ENCODE results near the gene MT1G.
"Not testable (repeated sequence)": the region's sequence is repeated elsewhere in the genome, so short reads cannot be mapped to it uniquely, and the experiment has no call there.

MT1G gene

GRCh38 chr16:56637814-56638750 lies 29.8 kb downstream of the MT1G start, which contains the start of gene MT1A:
MT1A (plus strand) TSS chr16:56638666; CDS start chr16:56638739, 73 bp downstream.
- no peak for DNase-seq (ENCODE audit: low read depth in 2 of 2)

DNA sequence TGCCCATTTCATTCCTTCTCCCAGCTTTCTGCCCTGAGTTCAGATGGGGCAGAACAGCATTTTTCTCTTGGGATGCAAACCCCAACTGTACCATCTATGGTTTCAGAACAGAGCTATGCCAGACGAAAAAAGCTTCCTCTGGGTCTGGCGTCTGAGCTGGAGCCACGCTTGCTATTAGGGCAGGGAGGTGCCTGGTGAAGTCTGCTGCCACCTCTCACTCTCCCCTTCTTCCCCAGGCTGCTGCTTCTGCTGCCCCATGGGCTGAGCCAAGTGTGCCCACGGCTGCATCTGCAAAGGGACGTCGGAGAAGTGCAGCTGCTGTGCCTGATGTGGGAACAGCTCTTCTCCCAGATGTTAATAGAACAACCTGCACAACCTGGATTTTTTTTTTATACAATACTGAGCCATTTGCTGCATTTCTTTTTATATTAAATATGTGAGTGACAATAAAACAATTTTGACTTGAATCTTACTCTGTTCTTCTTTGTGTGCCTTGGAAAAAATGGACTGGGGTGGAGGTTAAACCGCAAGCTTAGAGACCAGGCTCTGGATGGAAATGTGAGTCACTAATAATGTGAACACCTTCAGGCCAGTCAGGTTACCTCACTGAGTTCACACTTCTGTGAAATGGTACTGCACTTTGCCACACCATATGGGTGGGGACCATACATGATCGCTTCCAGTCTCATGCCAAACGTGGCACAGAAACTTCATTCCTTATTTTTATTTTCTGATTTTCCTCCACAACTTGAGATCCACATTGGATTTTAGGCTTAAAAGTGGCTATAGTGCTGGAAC lies 31.1 kb downstream of the MT1G start:
- no peak for DNase-seq (ENCODE audit: low read depth in 2 of 2)

DNA sequence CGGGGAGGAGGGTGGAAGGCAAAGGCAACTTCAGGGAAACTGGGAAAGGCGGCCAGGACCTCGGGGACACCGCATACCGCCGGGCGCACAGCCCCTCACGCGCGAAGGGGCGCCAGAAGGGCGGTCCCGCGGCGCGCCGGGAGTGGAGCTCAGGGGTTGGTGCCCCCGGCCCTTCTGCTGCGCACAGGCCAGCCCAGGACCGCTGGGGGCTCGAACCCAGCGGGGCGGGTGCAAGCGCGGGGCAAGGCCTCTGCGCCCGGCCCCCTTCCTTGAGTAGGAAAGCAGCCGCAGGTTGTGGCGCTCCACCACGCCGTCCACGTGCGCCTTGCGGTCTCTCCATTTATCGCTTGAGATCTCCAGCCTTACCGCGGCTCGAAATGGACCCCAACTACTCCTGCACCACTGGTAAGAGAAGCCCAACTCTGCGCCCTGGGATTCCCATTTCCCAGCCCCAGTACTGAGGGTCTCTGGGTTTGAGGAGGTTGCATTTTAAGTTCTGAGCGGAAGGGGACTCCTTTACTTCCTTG lies 32.4 kb downstream of the MT1G start:
- no peak for DNase-seq (ENCODE audit: low read depth in 2 of 2)

- DNase-seq (ENCODE audit: low read depth in 2 of 2), result no peak
These were observed 33.0 kb downstream of the MT1G start for GRCh38 chr16:56634715-56635440.

- DNase-seq (ENCODE audit: low read depth in 2 of 2), result no peak
These were observed 34.3 kb downstream of the MT1G start for GRCh38 chr16:56633535-56633934.

DNA sequence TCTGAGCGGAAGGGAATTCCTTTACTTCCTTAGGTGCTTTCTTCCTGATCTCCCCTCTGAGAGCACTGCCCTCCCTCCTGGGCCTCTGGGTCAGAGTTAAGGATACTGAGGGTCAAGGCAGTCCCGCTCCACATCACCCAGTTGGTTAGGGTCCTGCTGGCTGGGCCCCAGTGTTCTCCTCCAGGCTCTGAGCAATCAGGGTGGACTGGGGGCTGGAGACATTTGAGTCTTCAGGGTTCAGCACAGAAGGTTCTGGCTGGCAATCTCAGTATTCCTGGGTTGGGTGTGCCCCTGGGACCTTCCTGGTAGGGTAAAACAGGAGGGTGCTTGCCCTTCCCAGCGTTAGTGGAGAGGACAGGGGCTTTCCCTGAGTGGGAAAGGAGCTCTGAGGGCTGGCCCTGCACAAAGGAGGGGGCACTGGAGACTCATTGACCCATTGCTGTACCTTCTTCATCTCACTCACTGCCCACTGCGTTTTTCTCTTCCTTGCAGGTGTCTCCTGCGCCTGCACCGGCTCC lies 35.0 kb downstream of the MT1G start:
- no peak for DNase-seq (ENCODE audit: low read depth in 2 of 2)

- DNase-seq (ENCODE audit: low read depth in 2 of 2), result no peak
These were observed 35.6 kb downstream of the MT1G start, which contains the start of gene MT1M for GRCh38 chr16:56632156-56632847. MT1M (plus strand) TSS chr16:56632659; CDS start chr16:56632732, 73 bp downstream.

DNA sequence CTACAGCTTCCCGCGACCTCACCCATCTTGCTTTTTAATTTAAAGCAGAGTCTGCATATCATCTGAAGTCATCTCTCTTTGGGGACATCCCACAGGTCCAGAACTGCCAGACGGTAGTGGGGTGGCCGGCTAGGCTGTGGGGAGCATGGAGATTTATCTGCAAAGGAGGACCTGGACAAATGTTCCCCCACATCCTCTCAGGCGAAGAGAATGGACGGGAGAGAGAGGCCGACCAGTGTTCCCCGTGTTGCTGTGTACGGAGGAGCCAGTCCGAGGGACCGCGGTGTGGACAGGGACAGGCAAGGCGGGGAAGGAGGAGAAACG lies 36.1 kb downstream of the MT1G start:
- DNase-seq (ENCODE audit: low read depth in 2 of 2), result no peak

- no peak for DNase-seq (ENCODE audit: low read depth in 2 of 2)
These were observed 36.7 kb downstream of the MT1G start for GRCh38 chr16:56631197-56631596.

DNA sequence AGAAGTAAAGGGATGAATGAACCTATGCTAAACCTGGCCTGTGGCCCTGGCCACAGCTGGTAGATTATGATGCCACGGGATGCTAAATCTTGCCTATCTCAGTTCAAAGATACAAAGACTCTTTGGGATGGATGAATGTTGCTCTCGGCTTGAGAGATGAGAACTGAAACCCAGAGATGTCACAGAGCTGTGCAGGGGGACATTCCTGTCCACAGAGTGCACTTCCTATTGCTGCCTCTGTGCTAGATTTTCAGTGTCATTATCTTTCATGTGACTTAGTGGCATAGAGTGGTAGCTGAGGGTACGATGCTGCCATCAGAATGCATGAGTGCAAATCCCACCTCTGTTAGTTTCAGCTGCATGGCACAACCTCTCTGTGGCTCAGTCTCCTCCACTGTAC lies 37.7 kb downstream of the MT1G start:
- no peak for DNase-seq (ENCODE audit: low read depth in 2 of 2)

- DNase-seq (ENCODE audit: low read depth in 2 of 2), result no peak
These were observed 38.3 kb downstream of the MT1G start for GRCh38 chr16:56629531-56629930.

DNA sequence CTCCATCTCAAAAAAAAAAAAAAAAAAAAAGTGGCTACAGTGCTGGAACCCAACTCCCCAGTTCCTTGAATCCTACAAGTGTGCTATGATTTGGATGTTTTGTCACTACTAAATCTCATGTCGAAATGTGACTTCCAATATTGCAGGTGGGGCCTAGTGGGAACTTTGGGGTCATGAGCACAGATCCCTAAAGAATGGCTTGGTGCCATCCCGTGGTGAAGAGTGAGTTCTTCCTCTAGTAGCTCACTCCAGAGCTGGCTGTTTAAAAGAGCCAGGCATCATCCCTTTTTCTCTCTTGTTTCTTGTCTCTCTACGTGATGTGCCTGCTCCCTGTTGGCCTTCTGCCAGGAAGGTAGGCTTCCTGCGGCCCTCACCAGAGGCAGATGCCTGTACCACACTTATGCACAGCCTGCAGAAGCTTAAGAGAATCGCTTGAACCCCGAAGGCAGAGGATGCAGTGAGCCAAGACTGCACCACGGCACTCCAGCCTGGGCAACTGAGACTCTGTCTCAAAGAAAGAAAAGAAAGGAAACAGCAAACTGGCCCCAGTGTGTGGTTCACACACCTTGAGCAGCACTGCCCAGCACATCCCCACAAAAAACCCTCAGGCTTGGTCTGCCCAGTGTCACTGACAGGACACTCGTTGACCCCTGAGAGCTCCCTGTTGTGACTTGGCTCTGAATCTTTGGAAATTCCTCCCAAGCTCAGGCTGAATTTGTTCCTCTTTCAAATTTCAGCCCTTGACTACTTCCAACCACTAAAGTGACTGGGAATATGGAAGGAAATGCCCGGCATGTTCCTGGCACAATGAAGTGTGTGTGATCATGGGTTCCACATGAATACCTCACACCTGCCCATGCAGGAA lies 39.1 kb downstream of the MT1G start:
- DNase-seq (ENCODE audit: low read depth in 2 of 2), result no peak

DNA sequence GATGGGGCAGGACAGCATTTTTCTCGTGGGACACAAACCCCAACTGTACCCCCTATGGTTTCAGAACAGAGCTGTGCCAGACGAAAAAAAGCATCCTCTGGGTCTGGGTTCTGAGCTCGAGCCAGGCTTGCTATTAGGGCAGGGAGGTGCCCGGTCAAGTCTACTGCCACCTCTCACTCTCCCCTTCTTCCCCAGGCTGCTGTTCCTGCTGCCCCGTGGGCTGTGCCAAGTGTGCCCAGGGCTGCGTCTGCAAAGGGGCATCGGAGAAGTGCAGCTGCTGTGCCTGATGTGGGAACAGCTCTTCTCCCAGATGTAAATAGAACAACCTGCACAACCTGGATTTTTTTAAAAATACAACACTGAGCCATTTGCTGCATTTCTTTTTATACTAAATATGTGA lies 41.2 kb downstream of the MT1G start:
- no peak for DNase-seq (ENCODE audit: low read depth in 2 of 2)

DNA sequence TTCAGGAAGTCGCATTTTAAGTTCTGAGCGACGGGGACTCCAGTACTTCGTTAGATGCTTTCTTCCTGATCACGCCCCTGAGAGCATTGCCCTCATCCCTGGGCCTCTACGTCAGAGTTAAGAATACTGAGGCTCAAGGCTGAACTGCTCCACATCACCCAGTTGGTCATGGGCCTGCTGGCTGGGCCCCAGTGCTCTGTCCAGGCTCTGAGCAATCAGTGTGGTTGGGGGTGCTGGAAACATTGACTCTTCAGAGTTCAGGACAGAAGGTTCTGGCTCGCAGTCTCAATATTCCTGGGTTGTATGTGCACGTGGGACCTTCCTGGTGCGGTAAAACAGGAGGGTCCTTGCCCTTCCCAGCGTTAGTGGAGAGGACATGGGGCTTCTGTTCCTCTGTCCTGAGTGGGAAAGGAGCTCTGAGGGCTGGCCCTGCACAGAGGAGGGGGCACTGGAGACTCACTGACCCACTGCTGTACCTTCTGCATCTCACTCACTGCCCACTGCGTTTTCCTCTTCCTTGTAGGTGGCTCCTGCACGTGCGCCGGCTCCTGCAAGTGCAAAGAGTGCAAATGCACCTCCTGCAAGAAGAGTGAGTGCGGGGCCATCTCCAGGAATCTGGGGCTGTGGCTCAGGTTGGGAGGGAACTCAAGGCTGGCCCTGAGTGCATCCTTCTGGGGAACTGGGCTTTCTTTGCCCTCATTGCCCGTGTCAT lies 41.8 kb downstream of the MT1G start:
- no peak for DNase-seq (ENCODE audit: low read depth in 2 of 2)

DNA sequence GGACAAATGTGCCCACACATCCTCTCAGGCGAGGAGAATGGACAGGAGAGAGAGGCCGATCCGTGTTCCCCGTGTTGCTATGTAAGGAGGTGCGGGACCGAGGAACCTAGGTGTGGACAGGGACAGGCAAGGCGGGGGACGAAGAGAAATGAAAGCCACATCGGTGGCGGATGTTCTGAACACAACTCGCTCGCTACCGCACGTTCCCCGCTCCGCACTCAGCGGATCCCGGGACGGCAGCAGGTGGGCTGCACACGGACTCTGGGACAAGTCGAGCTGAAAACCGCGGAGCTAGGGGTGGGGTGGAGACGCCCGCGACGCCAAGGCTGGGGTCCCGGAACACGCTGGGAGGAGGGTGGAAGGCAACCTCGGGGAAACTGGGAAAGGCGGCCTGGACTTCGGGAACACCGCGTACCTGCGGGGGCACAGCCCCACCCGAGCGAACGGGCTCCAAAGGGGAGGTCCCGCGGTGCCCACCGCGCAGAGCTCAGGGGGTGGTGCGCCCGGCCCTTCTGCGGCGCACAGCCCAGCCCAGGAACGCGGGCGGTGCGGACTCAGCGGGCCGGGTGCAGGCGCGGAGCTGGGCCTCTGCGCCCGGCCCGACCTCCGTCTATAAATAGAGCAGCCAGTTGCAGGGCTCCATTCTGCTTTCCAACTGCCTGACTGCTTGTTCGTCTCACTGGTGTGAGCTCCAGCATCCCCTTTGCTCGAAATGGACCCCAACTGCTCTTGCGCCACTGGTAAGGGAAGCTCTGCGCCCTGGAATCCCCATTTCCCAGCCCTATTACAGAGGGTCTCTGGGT lies 42.5 kb downstream of the MT1G start, which contains the start of gene MT1E:
Gene MT1E (plus strand): TSS at position 642 of the 803 bp plus-strand sequence. CDS start 71 bp downstream, at position 713.
- DNase-seq (ENCODE audit: low read depth in 2 of 2), result peak; percentile 52 to 59

- no peak for DNase-seq (ENCODE audit: low read depth in 2 of 2)
These were observed 44.2 kb downstream of the MT1G start for GRCh38 chr16:56623637-56624036.

DNA sequence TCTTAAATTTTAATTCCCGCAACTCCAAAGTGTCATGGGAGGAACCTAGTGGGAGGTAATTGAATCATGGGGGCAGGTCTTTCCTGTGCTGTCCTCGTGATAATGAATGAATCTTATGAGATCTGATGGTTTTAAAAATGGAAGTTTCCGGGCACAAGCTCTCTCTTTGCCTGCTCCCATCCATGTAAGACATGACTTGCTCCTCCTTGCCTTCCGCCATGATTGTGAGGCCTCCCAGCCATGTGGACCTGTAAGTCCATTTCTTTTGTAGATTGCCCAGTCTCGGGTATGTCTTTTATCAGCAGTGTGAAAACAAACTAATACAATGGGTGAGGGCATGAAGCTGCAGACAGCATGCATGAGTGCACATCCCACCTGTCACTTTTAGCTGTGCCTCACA lies 44.7 kb downstream of the MT1G start:
- DNase-seq (ENCODE audit: low read depth in 2 of 2), result not testable (repeated sequence)
